Vagina (tissue), 2 donors: ENCODE measurements around the gene AMH. TPM values are rescaled to one million over a fixed set of nuclear protein-coding genes. Genes with fewer than 3 reads are reported as not detected.
A peak's percentile ranks its signal among the peaks of the same experiment; 100 is the strongest.

ENCODE experiments used
- DNase-seq, 2 donors: peaks; one replicate each; pipeline ENCODE4 v3.0.0-alpha.2; 2017; ENCODE audit errors: extremely low spot score in 2 of 2
- H3K27ac ChIP-seq: fragments of 200-600 bp; sonication (generic); one replicate; pipeline ENCODE4 v1.5.1; 2019
- H3K27me3 ChIP-seq: fragments of 200-600 bp; sonication (generic); one replicate; pipeline ENCODE4 v1.5.1; 2019
- H3K36me3 ChIP-seq, 2 donors: fragments of 200-600 bp; sonication (generic); one replicate each; pipeline ENCODE4 v1.5.1; 2017 to 2019
- H3K4me1 ChIP-seq: fragments of 200-600 bp; sonication (generic); one replicate; pipeline ENCODE4 v1.5.1; 2019
- H3K4me3 ChIP-seq, 2 donors: fragments of 200-600 bp; sonication (generic); 1 replicate in 1 of 2; 2 replicates in 1 of 2; pipeline ENCODE4 v1.5.1; 2016 to 2019
- H3K9me3 ChIP-seq: fragments of 200-600 bp; sonication (generic); one replicate; pipeline ENCODE4 v1.5.1; 2019
- POLR2A ChIP-seq, 2 donors: fragments of 450-650 bp; IDR thresholded peaks; one replicate each; pipeline ENCODE4 v1.6.1; 2017; ENCODE audit warnings: antibody characterized with exemption in 2 of 2, mild to moderate bottlenecking in 2 of 2, moderate library complexity in 2 of 2
- POLR2AphosphoS5 ChIP-seq, 2 donors: sonication (generic); formaldehyde crosslinking; IDR thresholded peaks; one replicate each; pipeline ENCODE4 v1.9.0; 2017; ENCODE audit warnings: antibody characterized with exemption in 2 of 2, mild to moderate bottlenecking in 2 of 2, low read depth in 1 of 2; ENCODE audit not compliant: insufficient read depth in 1 of 2
- intact Hi-C: fragments of 100-400 bp; cut with DNase I; formaldehyde crosslinking; loops from one replicate; pipeline ENCODE4 v1.15.1; 2023
- total RNA-seq: library from RNA; depleted of rRNA; stranded (reverse); fragments of >200 nt; gene quantifications from one replicate; pipeline ENCODE4 v1.2.3, GENCODE V29; 2016
- TF ChIP-seq, protein P1 (sequence below), 3 experiments: fragments of 450-650 bp in 2 of 3; fragments of 200-600 bp in 1 of 3; sonication (generic) in 1 of 3; IDR thresholded peaks; one replicate each; pipeline ENCODE4 v1.5.1; 2017 to 2019; ENCODE audit warnings: antibody characterized with exemption in 3 of 3, mild to moderate bottlenecking in 2 of 3, moderate library complexity in 2 of 3

AMH gene
- total RNA-seq, 1 donor from 2014 or later = 2.7 TPM

DNA sequence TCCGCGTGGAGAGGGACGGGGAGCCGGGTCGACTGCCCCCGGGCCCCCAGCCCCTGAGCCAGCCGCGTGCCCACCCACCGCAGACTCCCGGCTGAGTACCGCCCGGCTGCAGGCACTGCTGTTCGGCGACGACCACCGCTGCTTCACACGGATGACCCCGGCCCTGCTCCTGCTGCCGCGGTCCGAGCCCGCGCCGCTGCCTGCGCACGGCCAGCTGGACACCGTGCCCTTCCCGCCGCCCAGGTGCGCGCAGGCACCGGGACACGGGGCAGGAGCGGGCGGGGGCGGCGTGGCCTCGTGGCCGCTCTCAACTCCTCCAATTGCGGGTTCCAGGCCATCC lies 1.6 kb downstream of the AMH start:
- TF ChIP-seq POLR2A (IDR thresholded peaks at IDR 0.05) = no peak
- TF ChIP-seq, protein P1, sequence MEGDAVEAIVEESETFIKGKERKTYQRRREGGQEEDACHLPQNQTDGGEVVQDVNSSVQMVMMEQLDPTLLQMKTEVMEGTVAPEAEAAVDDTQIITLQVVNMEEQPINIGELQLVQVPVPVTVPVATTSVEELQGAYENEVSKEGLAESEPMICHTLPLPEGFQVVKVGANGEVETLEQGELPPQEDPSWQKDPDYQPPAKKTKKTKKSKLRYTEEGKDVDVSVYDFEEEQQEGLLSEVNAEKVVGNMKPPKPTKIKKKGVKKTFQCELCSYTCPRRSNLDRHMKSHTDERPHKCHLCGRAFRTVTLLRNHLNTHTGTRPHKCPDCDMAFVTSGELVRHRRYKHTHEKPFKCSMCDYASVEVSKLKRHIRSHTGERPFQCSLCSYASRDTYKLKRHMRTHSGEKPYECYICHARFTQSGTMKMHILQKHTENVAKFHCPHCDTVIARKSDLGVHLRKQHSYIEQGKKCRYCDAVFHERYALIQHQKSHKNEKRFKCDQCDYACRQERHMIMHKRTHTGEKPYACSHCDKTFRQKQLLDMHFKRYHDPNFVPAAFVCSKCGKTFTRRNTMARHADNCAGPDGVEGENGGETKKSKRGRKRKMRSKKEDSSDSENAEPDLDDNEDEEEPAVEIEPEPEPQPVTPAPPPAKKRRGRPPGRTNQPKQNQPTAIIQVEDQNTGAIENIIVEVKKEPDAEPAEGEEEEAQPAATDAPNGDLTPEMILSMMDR (IDR thresholded peaks at IDR 0.05) = no peak
- no peak for TF ChIP-seq POLR2AphosphoS5 (IDR thresholded peaks at IDR 0.05; ENCODE audit: insufficient read depth in 1 of 2, low read depth in 1 of 2)
- peaks cover 0 to 28% of the 10 kb centered on the region in 2 donors for H3K36me3 ChIP-seq
- peaks cover 8% of the 10 kb centered on the region for H3K27me3 ChIP-seq
- no peaks in the 10 kb centered on the region for H3K9me3 ChIP-seq
- peak overlapping the region in 1 of 2 donors; percentile 31 for H3K4me3 ChIP-seq
- no peak overlapping the region for H3K27ac ChIP-seq
- peaks cover 39% of the 10 kb centered on the region for H3K4me1 ChIP-seq
- DNase-seq = no peak
- intact Hi-C loops = no loop called here

DNA sequence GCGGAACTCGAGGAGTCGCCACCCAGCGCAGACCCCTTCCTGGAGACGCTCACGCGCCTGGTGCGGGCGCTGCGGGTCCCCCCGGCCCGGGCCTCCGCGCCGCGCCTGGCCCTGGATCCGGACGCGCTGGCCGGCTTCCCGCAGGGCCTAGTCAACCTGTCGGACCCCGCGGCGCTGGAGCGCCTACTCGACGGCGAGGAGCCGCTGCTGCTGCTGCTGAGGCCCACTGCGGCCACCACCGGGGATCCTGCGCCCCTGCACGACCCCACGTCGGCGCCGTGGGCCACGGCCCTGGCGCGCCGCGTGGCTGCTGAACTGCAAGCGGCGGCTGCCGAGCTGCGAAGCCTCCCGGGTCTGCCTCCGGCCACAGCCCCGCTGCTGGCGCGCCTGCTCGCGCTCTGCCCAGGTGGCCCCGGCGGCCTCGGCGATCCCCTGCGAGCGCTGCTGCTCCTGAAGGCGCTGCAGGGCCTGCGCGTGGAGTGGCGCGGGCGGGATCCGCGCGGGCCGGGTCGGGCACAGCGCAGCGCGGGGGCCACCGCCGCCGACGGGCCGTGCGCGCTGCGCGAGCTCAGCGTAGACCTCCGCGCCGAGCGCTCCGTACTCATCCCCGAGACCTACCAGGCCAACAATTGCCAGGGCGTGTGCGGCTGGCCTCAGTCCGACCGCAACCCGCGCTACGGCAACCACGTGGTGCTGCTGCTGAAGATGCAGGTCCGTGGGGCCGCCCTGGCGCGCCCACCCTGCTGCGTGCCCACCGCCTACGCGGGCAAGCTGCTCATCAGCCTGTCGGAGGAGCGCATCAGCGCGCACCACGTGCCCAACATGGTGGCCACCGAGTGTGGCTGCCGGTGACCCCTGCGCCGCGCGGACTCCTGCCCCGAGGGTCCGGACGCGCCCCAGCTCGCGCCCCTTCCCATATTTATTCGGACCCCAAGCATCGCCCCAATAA lies 2.3 kb downstream of the AMH start:
- no peak overlapping the region for H3K27ac ChIP-seq
- no peak for DNase-seq
- no peaks in the 10 kb centered on the region for H3K9me3 ChIP-seq
- H3K4me3 ChIP-seq = peak overlapping the region in 1 of 2 donors; percentile 31
- peaks cover 0 to 21% of the 10 kb centered on the region in 2 donors for H3K36me3 ChIP-seq
- peaks cover 39% of the 10 kb centered on the region for H3K4me1 ChIP-seq
- intact Hi-C loops = no loop called here
- TF ChIP-seq POLR2AphosphoS5 (IDR thresholded peaks at IDR 0.05; ENCODE audit: insufficient read depth in 1 of 2, low read depth in 1 of 2) (no peak), POLR2A (IDR thresholded peaks at IDR 0.05) (no peak)
- TF ChIP-seq, protein P1 (IDR thresholded peaks at IDR 0.05) = no peak
- H3K27me3 ChIP-seq = peaks cover 8% of the 10 kb centered on the region

DNA sequence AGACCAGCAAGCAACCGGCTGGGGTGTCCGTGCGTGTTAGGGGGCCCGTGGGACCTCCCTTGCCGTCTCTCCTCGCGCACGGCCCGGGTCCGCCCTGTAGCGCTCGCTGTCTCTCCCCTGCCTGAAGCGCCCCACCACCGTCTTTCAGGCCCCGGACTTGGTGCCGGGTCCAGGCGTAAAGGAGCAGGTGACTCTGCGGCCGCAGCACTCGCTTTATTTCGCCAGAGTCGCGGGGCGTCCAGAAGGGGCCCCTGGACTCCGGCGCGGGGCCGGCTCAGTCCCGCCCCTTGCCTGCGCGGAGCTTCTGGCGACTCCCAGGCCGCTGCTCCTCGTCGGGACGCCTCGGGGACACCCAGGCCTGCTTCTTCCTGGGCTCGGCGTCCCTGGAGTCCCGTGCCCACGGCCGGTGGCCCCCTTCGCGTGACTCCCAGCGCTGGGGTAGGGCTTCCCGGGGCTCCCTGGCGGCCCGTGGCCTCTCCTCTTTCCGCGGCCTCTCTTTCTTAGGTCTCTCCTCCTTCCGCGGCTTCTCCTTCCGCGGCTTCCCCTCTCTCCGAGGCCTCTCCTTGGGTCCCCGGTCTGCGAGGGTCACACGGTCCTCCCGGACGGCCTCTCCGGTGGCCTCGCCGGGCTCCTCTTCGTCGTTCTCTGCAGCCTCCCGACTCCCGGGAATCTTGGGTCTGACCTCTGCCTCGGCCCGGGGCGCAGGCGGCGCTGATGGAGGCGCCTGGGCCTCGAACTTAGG lies 3.1 kb downstream of the AMH start:
- H3K36me3 ChIP-seq = peaks cover 0 to 13% of the 10 kb centered on the region in 2 donors
- peaks cover 35% of the 10 kb centered on the region for H3K4me1 ChIP-seq
- no peak for TF ChIP-seq POLR2AphosphoS5 (IDR thresholded peaks at IDR 0.05; ENCODE audit: insufficient read depth in 1 of 2, low read depth in 1 of 2)
- TF ChIP-seq POLR2A (IDR thresholded peaks at IDR 0.05) = no peak
- TF ChIP-seq, protein P1 (IDR thresholded peaks at IDR 0.05) = no peak
- peak overlapping the region in 1 of 2 donors; percentile 31 for H3K4me3 ChIP-seq
- no peaks in the 10 kb centered on the region for H3K9me3 ChIP-seq
- no peak for DNase-seq
- peaks cover 8% of the 10 kb centered on the region for H3K27me3 ChIP-seq
- H3K27ac ChIP-seq = no peak overlapping the region
- intact Hi-C loops = no loop called here

DNA sequence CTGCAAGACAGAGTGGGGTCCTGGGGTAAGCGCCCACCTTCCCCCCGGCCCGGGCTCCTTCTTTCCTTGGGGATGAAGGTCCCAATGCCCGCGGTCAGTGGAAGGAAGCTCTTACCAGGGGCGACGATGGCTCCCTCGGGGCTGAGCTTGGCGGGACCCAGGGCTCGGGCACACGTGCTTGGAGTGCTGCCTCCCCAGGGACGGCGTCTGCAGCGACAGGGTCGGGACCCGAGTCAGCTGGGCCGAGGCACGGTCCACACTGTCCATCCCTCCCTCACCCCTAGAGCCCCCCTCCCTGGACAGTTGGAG lies 3.6 kb downstream of the AMH start:
- Histone ChIP-seq H3K9me3 (no peaks in the 10 kb centered on the region), H3K4me3 (peak overlapping the region in 1 of 2 donors; percentile 31)

More for the DNA sequence above, 3.6 kb downstream of the AMH start:
- intact Hi-C loops = no loop called here
- TF ChIP-seq POLR2AphosphoS5 (IDR thresholded peaks at IDR 0.05; ENCODE audit: insufficient read depth in 1 of 2, low read depth in 1 of 2) (no peak), POLR2A (IDR thresholded peaks at IDR 0.05) (no peak)
- TF ChIP-seq, protein P1 (IDR thresholded peaks at IDR 0.05) = no peak
- H3K27me3 ChIP-seq = peaks cover 8% of the 10 kb centered on the region
- H3K4me1 ChIP-seq = peaks cover 33% of the 10 kb centered on the region
- no peak overlapping the region for H3K27ac ChIP-seq
- DNase-seq = no peak
- peaks cover 0 to 8% of the 10 kb centered on the region in 2 donors for H3K36me3 ChIP-seq
